Endothelial cell of umbilical vein (primary cell): Measurements from ENCODE around the gene CACNB4. TPM values are rescaled to one million over a fixed set of nuclear protein-coding genes. Genes with fewer than 3 reads are reported as not detected.

ENCODE experiments used
- BruUV-seq: library from RNA; stranded (reverse); fragments of 400-500 nt; replicated peaks from 2 replicates; lab custom pipeline; 2021; lab: Mats Ljungman, UMichigan
- CTCF ChIA-PET: fragments of 300-600, 350-600 bp; sonication (Branson Sonifier 250); formaldehyde crosslinking; loops from one replicate; lab custom pipeline; 2021; ENCODE audit warnings: antibody characterized with exemption, inconsistent platforms; lab: Charles Lee
- POLR2A ChIA-PET: fragments of 300-600, 350-600 bp; sonication (Branson Sonifier 250); formaldehyde crosslinking; loops from one replicate; lab custom pipeline; 2021; ENCODE audit warnings: antibody characterized with exemption, inconsistent platforms; lab: Charles Lee
- DNase-seq: peaks from one replicate; pipeline ENCODE4 v3.0.0-alpha.2; 2011; ENCODE audit warnings: low read depth, low spot score
- FAIRE-seq: peaks from 2 replicates; lab custom pipeline; 2011; peaks lifted over from hg19 to GRCh38; lab: Jason Lieb, UNC
- H2AFZ ChIP-seq: 2 replicates; pipeline ENCODE4 v1.6.0; 2012; ENCODE audit warnings: low read depth, low read length, control low read depth, inconsistent platforms
- H3K27ac ChIP-seq: 2 replicates; pipeline ENCODE4 v1.5.1; 2011; ENCODE audit warnings: low read depth, mild to moderate bottlenecking, control low read depth, low read length, moderate library complexity; ENCODE audit not compliant: insufficient read depth
- H3K27me3 ChIP-seq, 2 experiments: 2 replicates each; pipeline versions ENCODE4 v1.6.0 to v1.6.1; 2011; ENCODE audit warnings: low read length in 2 of 2, mixed read lengths in 1 of 2; ENCODE audit not compliant: control insufficient read depth in 2 of 2, insufficient read depth in 2 of 2
- H3K36me3 ChIP-seq, 2 experiments: 2 replicates in 1 of 2; 3 replicates in 1 of 2; pipeline ENCODE4 v1.5.1; 2011; ENCODE audit warnings: low read length in 2 of 2, mild to moderate bottlenecking in 1 of 2, moderate library complexity in 1 of 2; ENCODE audit not compliant: control insufficient read depth in 2 of 2, insufficient read depth in 2 of 2; ENCODE audit errors: extremely low read depth in 1 of 2
- H3K4me1 ChIP-seq: 3 replicates; pipeline ENCODE4 v1.5.1; 2011; ENCODE audit warnings: mild to moderate bottlenecking, low read length; ENCODE audit not compliant: control insufficient read depth, insufficient read depth; ENCODE audit errors: extremely low read depth
- H3K4me2 ChIP-seq: 2 replicates; pipeline ENCODE4 v1.6.1; 2011; ENCODE audit warnings: low read length, control low read depth, mixed read lengths; ENCODE audit not compliant: insufficient read depth
- H3K4me3 ChIP-seq, 3 experiments: fragments of 200-600 bp in 1 of 3; sonication (generic), shearing (Covaris generic) in 1 of 3; replicated peaks in 1 of 3; 2 replicates each; pipeline ENCODE4 v1.5.1; 2011 to 2016; ENCODE audit warnings: control low read depth in 3 of 3, low read length in 3 of 3, mild to moderate bottlenecking in 2 of 3, inconsistent platforms in 1 of 3, low read depth in 1 of 3, moderate library complexity in 1 of 3; ENCODE audit not compliant: insufficient read depth in 1 of 3
- H3K79me2 ChIP-seq: 2 replicates; pipeline ENCODE4 v1.6.0; 2012; ENCODE audit warnings: low read length, inconsistent platforms; ENCODE audit not compliant: control insufficient read depth, insufficient read depth
- H3K9ac ChIP-seq: replicated peaks from 2 replicates; pipeline ENCODE3; 2011; ENCODE audit warnings: low read length, control low read depth; ENCODE audit not compliant: insufficient read depth; ENCODE audit errors: extremely low read depth
- H3K9me1 ChIP-seq: replicated peaks from 3 replicates; pipeline ENCODE4 v1.6.0; 2011; ENCODE audit warnings: mild to moderate bottlenecking, low read length; ENCODE audit not compliant: control insufficient read depth, insufficient read depth; ENCODE audit errors: extremely low read depth
- H3K9me3 ChIP-seq: replicated peaks from 2 replicates; pipeline ENCODE4 v1.5.1; 2012; ENCODE audit warnings: low read length, inconsistent platforms; ENCODE audit not compliant: control insufficient read depth, insufficient read depth
- H4K20me1 ChIP-seq: replicated peaks from 2 replicates; pipeline ENCODE3; 2011; ENCODE audit warnings: mild to moderate bottlenecking, low read length; ENCODE audit not compliant: control insufficient read depth, insufficient read depth; ENCODE audit errors: extremely low read depth
- CTCF ChIP-seq, 2 donors: IDR thresholded peaks; 1 replicate in 1 of 2; 2 replicates in 1 of 2; pipeline ENCODE4 v1.5.1; 2011; ENCODE audit warnings: low read length in 2 of 2, mild to moderate bottlenecking in 2 of 2, moderate library complexity in 2 of 2, control low read depth in 1 of 2, inconsistent platforms in 1 of 2, low read depth in 1 of 2; ENCODE audit not compliant: insufficient read depth in 1 of 2; ENCODE audit errors: extremely low read depth in 1 of 2
- EZH2 ChIP-seq: IDR thresholded peaks from 2 replicates; pipeline ENCODE4 v1.6.1; 2012; ENCODE audit warnings: borderline replicate concordance, low read depth, mild to moderate bottlenecking, moderate library complexity, low read length, inconsistent platforms; ENCODE audit not compliant: severe bottlenecking
- FOS ChIP-seq: IDR thresholded peaks from 2 replicates; pipeline ENCODE4 v1.6.1; 2011; ENCODE audit warnings: mild to moderate bottlenecking, low read length, moderate library complexity, borderline replicate concordance; ENCODE audit not compliant: insufficient read depth
- GATA2 ChIP-seq: IDR thresholded peaks from 2 replicates; pipeline ENCODE4 v1.7.0; 2011; ENCODE audit warnings: low read depth, mild to moderate bottlenecking, moderate library complexity, mixed read lengths, low read length; ENCODE audit not compliant: insufficient read length, insufficient read depth
- JUN ChIP-seq: IDR thresholded peaks from 2 replicates; pipeline ENCODE4 v1.6.1; 2011; ENCODE audit warnings: borderline replicate concordance, low read depth; ENCODE audit not compliant: insufficient read length, insufficient read depth
- MAX ChIP-seq: IDR thresholded peaks from 2 replicates; pipeline ENCODE4 v1.6.1; 2011; ENCODE audit not compliant: insufficient read depth, insufficient read length
- POLR2A ChIP-seq: IDR thresholded peaks from 2 replicates; pipeline ENCODE4 v1.6.1; 2012; ENCODE audit warnings: low read depth, mild to moderate bottlenecking, control low read depth, low read length
- POLR2AphosphoS5 ChIP-seq: IDR thresholded peaks from 2 replicates; pipeline ENCODE4 v1.6.1; 2012; ENCODE audit warnings: low read depth, mild to moderate bottlenecking, control low read depth, low read length, moderate library complexity; ENCODE audit not compliant: insufficient read depth
- dilution Hi-C: fragments of 300-500 bp; cut with MboI; formaldehyde crosslinking; loops from one replicate; pipeline ENCODE4 v1.15.0; 2019; ENCODE audit warnings: low sequenced_read_pairs; ENCODE audit not compliant: extremely low pct_ligation_motif_present
- intact Hi-C: fragments of 100-400 bp; cut with micrococcal nuclease; formaldehyde crosslinking; loops from one replicate; pipeline ENCODE4 v1.10.0; 2022
- polyA plus RNA-seq, 4 experiments: library from polyadenylated mRNA; depleted of rRNA in 3 of 4; stranded (reverse) in 3 of 4; unstranded in 1 of 4; fragments of >200 nt; gene quantifications; 2 replicates each; pipeline versions ENCODE4 v1.2.1 to v1.2.3, GENCODE V29; 2011 to 2012; ENCODE audit warnings: missing spikeins in 1 of 4
- total RNA-seq: library from RNA; stranded (reverse); gene quantifications from 2 replicates; pipeline ENCODE4 v1.2.3, GENCODE V29; 2021

The CACNB4 gene
- total and polyA plus RNA-seq, 2 donors (not counting 3 experiments of a cell fraction or from before 2014, with no cell fraction given), result 0.23 to 0.58 TPM

- FAIRE-seq, result no peak
- dilution Hi-C loops (no loop called here), intact Hi-C loops (no loop called here)
- no peak for TF ChIP-seq GATA2
- TF ChIP-seq CTCF (IDR thresholded peaks at IDR 0.05; ENCODE audit: extremely low read depth in 1 of 2, insufficient read depth in 1 of 2, low read depth in 1 of 2, low read length in 2 of 2), result no peak
- no peak for TF ChIP-seq POLR2A
- no peak for TF ChIP-seq JUN
- TF ChIP-seq MAX, result no peak
- no peak for TF ChIP-seq FOS
- TF ChIP-seq POLR2AphosphoS5, result no peak
- no peak for TF ChIP-seq EZH2
- H3K9me1 ChIP-seq, result no peaks in the 10 kb centered on the region
- no peak overlapping the region for H3K27ac ChIP-seq
- BruUV-seq, result no TSS peak
- no peak for DNase-seq
- H3K4me2 ChIP-seq, result no peak overlapping the region
- ChIA-PET CTCF (interaction anchor here (1.2 kb wide), 1 partner anchor 15 kb away, joined by 3 read pairs; no protein-coding TSS in a partner anchor), POLR2A (no interaction called here)
- H3K4me1 ChIP-seq, result no peaks in the 10 kb centered on the region
- no peaks in the 10 kb centered on the region for H4K20me1 ChIP-seq
- H3K9ac ChIP-seq, result no peak overlapping the region
- H2AFZ ChIP-seq, result no peak overlapping the region
- no peaks in the 10 kb centered on the region for H3K79me2 ChIP-seq
- no peak overlapping the region for H3K4me3 ChIP-seq
- H3K9me3 ChIP-seq, result no peaks in the 10 kb centered on the region
- H3K27me3 ChIP-seq, result no peaks in the 10 kb centered on the region
- no peaks in the 10 kb centered on the region for H3K36me3 ChIP-seq
Measured at GRCh38 chr2:151968770-151969470, 129.9 kb downstream of the CACNB4 start.
